ENCODE data around the gene MFSD6.
A peak's percentile ranks its signal among the peaks of the same experiment; 100 is the strongest.

MFSD6 gene

GRCh38 chr2:190441564-190441963 is 33.4 kb downstream of the MFSD6 start:
- no peak for DNase-seq

DNA sequence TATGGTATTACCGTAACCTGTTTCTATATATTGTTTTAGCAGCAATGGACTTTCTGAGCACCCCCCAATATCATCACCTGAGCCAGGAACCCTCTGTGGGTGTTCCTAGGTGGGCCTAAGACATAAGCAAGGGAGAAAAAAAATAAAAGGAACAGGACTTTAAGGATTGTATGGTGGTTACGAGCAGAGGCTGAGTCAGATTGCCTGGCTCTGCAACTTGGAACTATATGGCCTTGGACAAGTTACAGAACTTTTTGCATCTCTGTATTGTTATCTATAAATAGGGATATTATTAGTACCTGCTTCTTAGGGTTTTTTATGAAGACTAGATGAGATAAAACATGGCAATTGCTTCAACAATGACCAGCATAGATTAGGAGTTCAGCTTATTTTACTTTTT is 34.9 kb downstream of the MFSD6 start:
- DNase-seq: no peak

GRCh38 chr2:190443778-190444481 is 35.8 kb downstream of the MFSD6 start:
- DNase-seq: no peak

- no peak for DNase-seq
Observed at GRCh38 chr2:190444976-190445375, 36.8 kb downstream of the MFSD6 start.

DNA sequence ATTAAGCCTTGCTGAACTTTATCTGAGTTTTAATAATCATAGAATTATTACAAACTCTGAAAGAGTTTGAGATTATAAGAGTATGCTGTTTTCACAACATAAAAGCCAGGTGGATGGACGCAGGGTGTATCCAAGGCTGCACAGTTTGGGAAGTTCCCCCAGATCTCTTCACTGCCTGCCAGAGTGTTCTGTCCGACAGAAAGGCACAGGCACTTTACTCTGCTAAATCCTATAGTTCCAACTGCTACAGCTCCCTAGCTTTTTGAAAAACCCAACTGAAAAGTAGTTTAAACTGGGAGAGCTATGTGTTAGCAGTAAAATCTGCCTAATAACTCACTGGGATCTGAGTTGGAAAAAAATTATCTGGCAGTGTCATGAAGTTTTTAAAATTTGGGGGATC is 38.0 kb downstream of the MFSD6 start:
- no peak for DNase-seq

DNA sequence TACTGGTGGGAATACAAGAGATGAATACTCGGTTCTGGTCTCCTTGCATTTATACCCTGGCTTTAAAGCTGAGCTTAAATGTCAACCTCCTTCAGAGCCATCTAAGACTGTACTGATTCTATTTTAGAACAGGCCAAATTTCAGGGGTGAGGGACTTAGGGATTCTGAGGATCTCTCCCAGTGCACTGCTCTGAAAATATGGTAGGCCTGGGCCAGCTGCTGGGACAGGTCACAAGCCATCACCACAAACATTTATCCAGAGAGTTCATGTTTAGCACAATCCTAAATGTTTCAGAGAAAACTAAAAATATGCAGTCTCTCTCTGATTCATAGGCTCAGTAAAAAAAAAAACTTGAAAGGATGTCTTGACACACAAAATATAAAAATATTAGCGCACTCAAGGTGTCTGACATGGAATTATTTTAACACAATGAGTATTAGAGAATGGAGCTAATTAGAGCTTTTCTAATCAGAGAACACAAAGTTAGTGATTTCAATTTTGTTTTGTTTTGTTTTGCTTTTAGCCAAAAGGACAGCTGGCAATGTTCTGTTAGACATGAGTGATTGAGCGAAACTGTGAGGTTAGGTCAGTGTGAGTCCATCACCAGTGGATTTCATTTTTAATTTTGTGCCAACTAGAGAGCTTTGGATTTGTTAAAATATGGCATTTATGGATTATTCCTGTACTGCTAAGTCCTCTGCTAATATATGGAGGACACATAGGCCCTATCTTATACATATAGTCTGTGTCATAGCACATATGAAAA is 38.8 kb downstream of the MFSD6 start:
- DNase-seq: no peak

DNA sequence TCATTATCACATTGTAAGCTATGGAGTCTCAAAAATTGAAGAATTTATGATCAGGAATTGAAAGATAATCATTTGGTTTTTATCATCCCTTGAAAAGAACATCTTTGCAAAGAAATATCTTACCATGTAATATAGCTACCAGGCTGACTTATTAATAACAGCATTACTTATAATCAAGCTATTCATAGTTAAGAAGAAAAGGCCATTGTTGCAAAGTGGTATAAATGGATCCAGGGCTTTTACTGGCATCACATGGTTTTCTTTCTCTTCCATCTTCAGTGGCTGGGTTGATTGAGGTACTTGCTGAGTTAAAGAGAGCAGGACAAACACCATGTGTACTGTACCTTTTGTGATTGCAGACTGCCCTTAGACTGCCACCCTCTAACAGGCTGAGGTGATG is 39.6 kb downstream of the MFSD6 start:
- peak; percentile 9 for DNase-seq

DNA sequence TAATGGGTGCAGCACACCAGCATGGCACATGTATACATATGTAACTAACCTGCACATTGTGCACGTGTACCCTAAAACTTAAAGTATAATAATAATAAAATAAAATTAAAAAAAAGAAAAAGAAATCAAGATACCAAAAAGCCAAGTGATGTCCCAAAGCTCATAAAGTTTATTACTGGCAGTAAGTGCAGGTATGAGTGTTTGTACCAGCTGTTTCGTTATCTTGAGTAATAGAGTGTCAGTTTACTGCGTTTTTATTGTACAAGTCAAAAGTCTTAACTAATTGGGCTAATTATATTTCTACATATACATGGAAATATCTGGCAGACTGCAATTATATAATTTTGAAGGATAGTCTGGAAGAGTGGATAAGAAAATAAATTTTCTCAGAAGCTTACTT is 41.8 kb downstream of the MFSD6 start:
- DNase-seq: no peak

DNA sequence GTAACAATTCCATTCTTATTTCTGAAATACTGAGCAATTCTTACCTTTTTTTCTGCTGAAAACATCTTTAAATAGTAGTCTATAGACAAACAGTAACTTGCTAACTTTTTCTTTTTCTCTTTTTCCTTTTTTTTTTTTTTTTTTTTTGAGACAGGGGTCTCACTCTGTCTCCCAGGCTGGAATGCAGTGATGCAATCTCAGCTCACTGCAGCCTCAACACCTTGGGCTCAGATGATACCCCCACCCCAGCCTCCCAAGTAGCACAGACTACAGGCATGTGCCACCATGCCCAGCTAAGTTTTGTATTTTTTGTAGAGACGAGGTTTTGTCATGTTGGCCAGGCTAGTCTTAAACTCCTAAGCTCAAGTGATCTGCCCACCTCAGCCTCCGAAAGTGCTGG is 42.2 kb downstream of the MFSD6 start:
- no peak for DNase-seq

DNA sequence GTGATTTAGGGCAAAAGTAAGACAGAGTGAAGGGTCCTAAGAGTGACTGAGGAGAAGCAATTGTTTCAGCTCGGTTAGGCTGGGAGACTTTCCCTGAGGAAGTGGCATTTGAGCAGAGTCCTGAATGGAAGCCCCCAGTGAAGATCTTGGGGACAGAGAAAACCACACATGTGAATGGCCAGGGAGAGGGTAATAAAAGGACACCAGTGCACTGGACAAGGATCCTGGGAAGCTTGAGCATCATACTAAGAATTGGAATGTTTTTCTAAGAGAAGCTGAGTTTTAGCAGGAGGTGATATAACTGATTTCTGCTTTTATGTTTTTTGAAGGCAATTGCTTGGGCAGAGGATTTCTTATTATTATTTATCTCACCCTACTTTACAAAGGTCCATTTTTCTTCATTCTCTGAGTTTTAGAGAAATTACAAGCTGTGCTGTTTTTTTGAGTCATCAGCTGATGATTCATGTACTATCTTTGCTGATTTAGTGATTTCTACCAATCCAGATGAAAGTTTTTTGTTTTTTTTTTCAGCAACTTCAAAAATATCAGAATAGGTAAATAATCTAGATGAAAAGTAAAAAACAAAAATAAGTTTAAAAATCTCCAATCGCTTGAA is 43.5 kb downstream of the MFSD6 start:
- no peak for DNase-seq

DNA sequence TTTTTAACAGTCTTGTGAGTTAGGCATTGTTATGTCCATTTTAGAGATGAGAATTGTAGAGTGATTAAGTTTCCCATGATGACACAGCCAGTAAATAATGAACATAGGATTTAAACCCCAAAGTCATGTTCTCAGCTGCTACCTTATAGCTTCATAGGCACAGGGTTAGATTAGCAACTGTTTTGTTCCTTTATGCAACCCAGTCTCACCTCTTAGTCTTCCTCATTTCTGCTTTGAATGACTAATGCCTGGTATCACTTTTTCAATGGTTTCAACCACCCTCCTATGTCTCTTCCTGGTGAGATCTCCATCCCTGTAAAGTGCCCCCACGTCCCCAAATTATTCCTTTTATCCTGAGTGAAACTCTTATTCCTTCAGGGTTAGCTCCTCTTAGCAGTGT is 44.3 kb downstream of the MFSD6 start:
- DNase-seq: no peak

- no peak for DNase-seq
Observed at GRCh38 chr2:190454795-190455194, 46.6 kb downstream of the MFSD6 start.

GRCh38 chr2:190455358-190456095 is 47.4 kb downstream of the MFSD6 start:
- no peak for DNase-seq

DNA sequence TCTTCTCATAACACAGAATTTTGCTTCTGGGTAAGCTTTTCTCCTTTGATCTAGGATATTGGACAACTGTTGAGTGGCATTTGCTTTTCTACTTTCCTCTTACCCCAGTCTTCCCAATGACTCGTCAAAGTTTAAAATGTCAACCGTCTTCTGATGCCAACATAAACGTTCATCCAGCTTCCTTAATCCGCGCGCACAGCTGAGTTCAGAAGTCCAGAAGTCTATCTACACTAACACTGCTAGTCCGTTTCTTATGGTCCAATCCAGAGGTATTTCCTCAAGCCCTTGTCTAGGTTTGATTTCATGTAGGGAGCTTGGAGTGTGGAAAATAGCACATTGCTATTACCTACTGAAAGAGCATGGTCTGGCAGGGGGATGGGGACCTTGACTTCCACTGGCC is 48.7 kb downstream of the MFSD6 start:
- DNase-seq: no peak

DNA sequence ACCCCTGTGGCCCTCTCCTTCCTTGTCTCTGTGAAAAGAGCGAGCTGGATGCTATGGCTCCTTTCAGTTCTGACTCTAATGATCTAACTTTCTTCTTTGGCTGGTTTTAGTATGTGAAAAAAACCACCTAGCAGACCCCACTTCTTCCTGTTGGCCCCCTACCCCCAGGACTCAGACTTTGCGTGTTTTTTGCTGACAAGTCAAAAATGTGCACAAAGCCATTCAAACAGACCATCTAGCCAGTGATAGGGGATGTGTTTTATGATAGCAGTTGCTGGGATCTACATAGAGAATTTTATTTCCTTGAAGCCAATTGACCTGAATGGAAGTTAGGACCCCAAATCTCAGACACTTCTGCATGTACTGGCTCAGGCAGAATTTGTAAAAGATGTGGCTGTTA is 49.1 kb downstream of the MFSD6 start:
- DNase-seq: no peak

GRCh38 chr2:190458352-190459107 is 50.4 kb downstream of the MFSD6 start:
- no peak for DNase-seq

DNA sequence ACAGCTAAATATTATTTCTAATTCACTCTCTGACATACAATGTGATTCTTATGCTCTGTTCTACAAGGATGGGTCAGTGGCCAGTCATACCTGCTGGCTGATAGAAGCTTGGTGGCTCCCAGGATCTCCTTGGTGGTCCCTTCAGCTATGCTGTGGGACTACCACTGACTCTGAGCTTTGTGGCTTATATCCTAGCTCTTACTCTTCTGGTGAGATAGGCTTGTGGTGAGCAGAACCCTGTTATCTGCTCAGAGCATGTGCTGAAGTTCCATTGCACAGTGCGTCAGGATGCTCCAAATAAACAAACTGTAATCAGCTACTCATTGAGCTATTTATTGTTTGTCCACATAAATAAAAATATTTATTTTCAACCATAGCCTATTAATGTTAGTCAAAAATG is 51.7 kb downstream of the MFSD6 start:
- DNase-seq: no peak

DNA sequence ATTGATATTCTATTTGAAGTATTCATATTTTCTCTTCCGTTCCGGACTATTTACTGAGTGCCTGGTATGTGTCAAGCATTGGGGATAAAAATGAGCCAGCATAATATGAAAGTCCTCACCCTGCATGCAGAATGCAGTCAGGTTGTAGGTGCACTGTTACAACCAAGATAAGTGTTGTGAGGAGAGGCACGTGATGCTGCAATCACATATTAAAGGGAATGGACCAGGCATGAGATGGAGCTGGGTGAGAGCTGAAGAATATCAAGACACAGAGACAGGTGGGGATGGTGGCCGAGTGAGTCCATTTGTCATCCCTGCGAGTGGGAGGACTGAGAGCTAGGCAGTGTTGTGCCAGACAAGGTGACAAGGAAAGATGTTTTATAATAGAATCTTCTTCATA is 52.3 kb downstream of the MFSD6 start:
- no peak for DNase-seq

DNA sequence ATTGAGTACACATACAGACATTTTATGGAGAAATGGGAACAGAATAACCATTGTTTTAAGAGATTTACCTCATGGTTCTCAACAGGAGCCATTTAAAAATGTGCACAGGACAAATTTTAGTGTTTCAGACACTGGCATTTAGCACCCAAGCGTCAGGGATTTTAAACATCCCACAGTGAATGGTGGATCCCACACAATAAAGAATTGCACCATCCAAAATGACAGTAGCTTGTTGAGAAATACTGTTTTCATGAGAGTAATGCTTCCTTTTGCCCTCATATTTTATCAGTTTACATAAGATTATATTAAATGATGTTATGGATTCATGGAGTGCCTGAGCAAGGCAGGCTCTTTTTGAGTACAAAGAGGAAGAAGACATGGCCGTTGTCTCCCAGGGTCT is 54.0 kb downstream of the MFSD6 start:
- no peak for DNase-seq

DNA sequence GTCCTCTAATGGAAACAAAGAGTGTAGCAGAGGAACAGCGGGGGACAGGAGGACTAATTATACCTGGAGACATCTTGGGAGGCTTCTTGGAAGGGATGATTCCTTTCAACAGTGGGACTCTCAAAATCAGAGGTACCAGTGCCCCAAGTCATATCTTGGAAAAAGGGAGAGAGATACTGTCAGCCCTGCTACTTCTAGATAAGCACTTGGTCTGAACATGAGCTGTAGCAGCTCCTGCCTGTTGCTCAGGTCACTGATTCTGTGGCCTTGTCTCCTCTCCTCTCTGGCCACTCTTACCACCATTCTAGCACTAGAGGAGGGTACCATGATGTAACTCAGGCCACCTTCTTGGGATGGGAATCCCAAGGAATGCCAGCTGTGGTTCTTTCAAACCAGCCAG is 54.5 kb downstream of the MFSD6 start:
- no peak for DNase-seq

DNA sequence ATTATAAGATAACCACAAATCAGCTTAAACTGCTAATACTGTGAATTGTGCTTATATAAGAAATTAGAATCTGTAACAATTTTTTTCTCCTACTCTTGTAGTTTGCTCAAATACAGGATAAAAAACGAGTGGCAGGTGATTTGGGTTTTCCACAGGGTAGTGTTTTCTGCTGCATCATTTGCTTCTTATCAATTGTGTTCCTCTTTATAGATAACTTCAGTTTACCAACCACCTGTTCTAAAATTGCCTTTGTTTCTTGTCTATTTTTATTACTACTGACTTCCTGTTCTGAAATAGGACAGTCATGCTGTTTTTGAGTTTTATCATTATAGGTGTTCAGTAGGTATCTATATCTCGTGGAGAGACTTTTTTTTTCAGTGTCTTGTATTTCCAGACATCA is 56.9 kb downstream of the MFSD6 start:
- DNase-seq: peak; percentile 25

- peak; percentile 87 for DNase-seq
Observed at GRCh38 chr2:190466819-190467446, 58.8 kb downstream of the MFSD6 start.
